Natural killer cell (primary cell): ENCODE measurements around the gene TMEM41B. TPM values are rescaled to one million over a fixed set of nuclear protein-coding genes. Genes with fewer than 3 reads are reported as not detected.
"Not testable (repeated sequence)": the region's sequence is repeated elsewhere in the genome, so short reads cannot be mapped to it uniquely, and the experiment has no call there.

Experiments used
- ATAC-seq, 3 donors: fragments of 150-1000 bp in 2 of 3; fragments of 200-7000 bp in 1 of 3; cut with Tn5 transposase; 1 replicate in 1 of 3; 2 replicates in 2 of 3; pipeline ENCODE4 v1.10.0; 2021; ENCODE audit warnings: mild to moderate bottlenecking in 2 of 3, moderate library complexity in 2 of 3
- DNase-seq, 2 donors: peaks; one replicate each; pipeline versions ENCODE4 v3.0.0 to v3.0.0-alpha.2; 2013 to 2021; ENCODE audit warnings: mixed read lengths in 1 of 2
- H3K27ac ChIP-seq: one replicate; pipeline ENCODE4 v1.5.1; 2013; ENCODE audit warnings: mild to moderate bottlenecking, low read length
- H3K27me3 ChIP-seq: one replicate; pipeline ENCODE4 v1.6.1; 2013; ENCODE audit warnings: low read length; ENCODE audit not compliant: control insufficient read depth, insufficient read depth
- H3K36me3 ChIP-seq: one replicate; pipeline ENCODE4 v1.6.1; 2013; ENCODE audit warnings: low read length; ENCODE audit not compliant: control insufficient read depth, insufficient read depth
- H3K4me1 ChIP-seq: one replicate; pipeline ENCODE4 v1.6.1; 2013; ENCODE audit warnings: low read length; ENCODE audit not compliant: control insufficient read depth, insufficient read depth
- H3K4me3 ChIP-seq: one replicate; pipeline ENCODE4 v1.5.1; 2013; ENCODE audit warnings: low read length
- H3K9me3 ChIP-seq: one replicate; pipeline ENCODE4 v1.6.1; 2013; ENCODE audit warnings: low read length; ENCODE audit not compliant: control insufficient read depth, insufficient read depth
- H3K27ac Mint-ChIP-seq, 2 donors: one replicate each; pipeline ENCODE4 v1.8.0; 2022; ENCODE audit warnings: mild to moderate bottlenecking in 2 of 2, mixed read lengths in 2 of 2, moderate library complexity in 1 of 2
- H3K27me3 Mint-ChIP-seq, 2 donors: one replicate each; pipeline ENCODE4 v1.8.0; 2022; ENCODE audit warnings: low read depth in 2 of 2, mixed read lengths in 2 of 2
- H3K36me3 Mint-ChIP-seq: one replicate; pipeline ENCODE4 v1.8.0; 2022; ENCODE audit warnings: mixed read lengths
- H3K4me1 Mint-ChIP-seq, 2 donors: one replicate each; pipeline ENCODE4 v1.8.0; 2022; ENCODE audit warnings: mixed read lengths in 2 of 2
- H3K4me3 Mint-ChIP-seq: one replicate; pipeline ENCODE4 v1.8.0; 2022; ENCODE audit warnings: mild to moderate bottlenecking, moderate library complexity, mixed read lengths
- H3K9me3 Mint-ChIP-seq, 2 donors: one replicate each; pipeline ENCODE4 v1.8.0; 2022; ENCODE audit warnings: mixed read lengths in 2 of 2
- WGBS: methylation state at CpG from one replicate; pipeline ENCODE4 v1.1.7; 2013; ENCODE audit warnings: missing lambda C conversion rate; ENCODE audit not compliant: insufficient coverage; 5-methylcytosine and 5-hydroxymethylcytosine counted together
- intact Hi-C: fragments of 100-400 bp; cut with micrococcal nuclease; formaldehyde crosslinking; loops from one replicate; pipeline ENCODE4 v1.14.2; 2022
- total RNA-seq, 4 donors: library from RNA; stranded (reverse); fragments of 120-200 nt in 1 of 4; gene quantifications; one replicate each; pipeline versions ENCODE4 v1.2.3 to v1.2.4, GENCODE V29; 2013 to 2022
- TF ChIP-seq, protein P1 (sequence below): fragments of 200-600 bp; IDR thresholded peaks from one replicate; pipeline ENCODE4 v1.8.0; 2022; ENCODE audit warnings: antibody characterized with exemption

TMEM41B gene
- 10 to 100 TPM; 28.1 to 37.0 (median 34.0) TPM for total RNA-seq
- total RNA-seq (2013) = 35.0 TPM

DNA sequence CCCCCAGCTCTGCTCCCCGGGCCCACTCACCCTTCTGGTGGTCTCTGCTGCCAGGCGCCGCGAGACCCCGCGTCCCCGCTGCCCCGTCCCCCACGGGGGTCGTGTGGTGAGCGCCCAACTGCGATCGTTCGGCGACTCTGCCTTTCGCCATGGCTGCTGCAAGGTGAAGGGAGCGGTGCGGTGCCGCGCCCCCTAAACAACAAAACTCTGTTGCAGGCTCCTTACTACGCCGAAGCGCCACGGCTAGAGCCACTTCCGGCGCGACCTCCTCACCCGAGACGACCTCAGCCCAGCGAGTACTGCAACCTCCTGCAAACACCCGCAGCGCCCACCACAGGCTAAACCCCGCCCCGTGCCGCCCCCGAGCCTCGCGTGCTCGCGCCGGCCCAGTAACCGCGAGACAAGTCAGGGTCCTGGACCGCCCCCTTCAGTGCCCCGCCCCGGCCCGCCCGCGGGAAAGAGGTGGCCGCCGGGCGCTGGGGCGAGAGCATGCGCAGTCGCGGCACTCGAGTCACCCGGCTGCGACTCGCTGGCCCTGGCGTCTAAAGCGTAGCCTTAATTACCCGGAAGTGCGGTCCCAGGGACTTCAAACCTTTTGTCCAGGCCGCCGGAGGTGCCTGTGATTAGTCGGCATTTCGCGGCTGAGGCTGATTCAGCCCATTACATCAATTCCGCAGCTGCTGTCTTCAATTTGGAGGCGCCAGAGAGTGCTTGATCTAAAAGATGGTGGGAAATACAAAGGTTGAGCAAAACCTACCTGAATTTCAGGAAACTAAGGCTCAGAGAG lies at the start of gene TMEM41B:
TMEM41B (minus strand) TSS at position 303 of the 787 bp plus-strand sequence; CDS start at position 151, 152 bp downstream.
- Mint-ChIP-seq H3K9me3 (no peaks in the 10 kb centered on the region), H3K27me3 (peaks cover 14 to 19% of the 10 kb centered on the region in 2 donors), H3K4me3 (peak within 1 kb of the TSS; percentile 99), H3K36me3 (no peaks in the 10 kb centered on the region), H3K4me1 (peaks cover 35% of the 10 kb centered on the region in 2 donors), H3K27ac (peak within 1 kb of the TSS; percentile 94 to 100)
- H3K4me1 ChIP-seq = peaks cover 17% of the 10 kb centered on the region
- under 1% methylated on average over 71 of the region's 71 CpGs for WGBS
- H3K4me3 ChIP-seq = peak within 1 kb of the TSS; percentile 97
- no peaks in the 10 kb centered on the region for H3K9me3 ChIP-seq
- H3K27me3 ChIP-seq = no peaks in the 10 kb centered on the region
- H3K27ac ChIP-seq = peak within 1 kb of the TSS; percentile 94
- DNase-seq (peak; percentile 98 to 99), ATAC-seq (peak; percentile 90 to 99 (median 95))
- intact Hi-C loops = loop anchor here (1.0 to 2.0 kb wide), 5 partner anchors 34 to 146 kb away; partner anchors contain the start of gene IPO7
- TF ChIP-seq, protein P1, sequence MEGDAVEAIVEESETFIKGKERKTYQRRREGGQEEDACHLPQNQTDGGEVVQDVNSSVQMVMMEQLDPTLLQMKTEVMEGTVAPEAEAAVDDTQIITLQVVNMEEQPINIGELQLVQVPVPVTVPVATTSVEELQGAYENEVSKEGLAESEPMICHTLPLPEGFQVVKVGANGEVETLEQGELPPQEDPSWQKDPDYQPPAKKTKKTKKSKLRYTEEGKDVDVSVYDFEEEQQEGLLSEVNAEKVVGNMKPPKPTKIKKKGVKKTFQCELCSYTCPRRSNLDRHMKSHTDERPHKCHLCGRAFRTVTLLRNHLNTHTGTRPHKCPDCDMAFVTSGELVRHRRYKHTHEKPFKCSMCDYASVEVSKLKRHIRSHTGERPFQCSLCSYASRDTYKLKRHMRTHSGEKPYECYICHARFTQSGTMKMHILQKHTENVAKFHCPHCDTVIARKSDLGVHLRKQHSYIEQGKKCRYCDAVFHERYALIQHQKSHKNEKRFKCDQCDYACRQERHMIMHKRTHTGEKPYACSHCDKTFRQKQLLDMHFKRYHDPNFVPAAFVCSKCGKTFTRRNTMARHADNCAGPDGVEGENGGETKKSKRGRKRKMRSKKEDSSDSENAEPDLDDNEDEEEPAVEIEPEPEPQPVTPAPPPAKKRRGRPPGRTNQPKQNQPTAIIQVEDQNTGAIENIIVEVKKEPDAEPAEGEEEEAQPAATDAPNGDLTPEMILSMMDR = no peak
- no peaks in the 10 kb centered on the region for H3K36me3 ChIP-seq

DNA sequence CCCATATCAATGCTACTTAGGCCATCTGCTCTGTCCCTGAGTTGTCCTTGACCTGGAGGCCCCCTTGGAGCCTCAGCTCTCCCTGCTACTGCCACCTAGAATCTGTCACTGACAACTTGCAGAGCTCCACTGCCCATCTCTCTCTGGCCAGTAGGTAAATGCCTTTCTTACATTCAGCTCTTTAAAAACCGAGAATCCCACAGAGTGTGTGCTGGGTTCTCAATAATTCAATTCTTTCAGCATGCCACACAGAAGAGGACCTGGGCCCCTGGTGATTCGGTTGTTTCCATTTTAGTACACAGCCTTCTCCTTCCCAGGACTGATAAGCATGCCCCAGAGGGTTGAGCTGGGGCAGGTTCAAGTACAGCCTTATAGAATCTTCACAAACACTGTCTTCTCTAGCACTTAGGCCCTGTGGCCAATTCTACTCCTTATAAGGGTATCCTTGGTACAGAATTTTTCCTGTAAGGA lies 48.0 kb upstream of the TMEM41B start:
- DNase-seq (no peak), ATAC-seq (no peak)
- Histone ChIP-seq H3K27ac (peak overlapping the region; percentile 18), H3K36me3 (no peaks in the 10 kb centered on the region), H3K4me3 (no peak overlapping the region), H3K27me3 (no peaks in the 10 kb centered on the region), H3K9me3 (no peaks in the 10 kb centered on the region), H3K4me1 (peaks cover 13% of the 10 kb centered on the region)
- peak overlapping the region; percentile 90 to 94 for H3K27ac Mint-ChIP-seq
- H3K9me3 Mint-ChIP-seq = no peaks in the 10 kb centered on the region
- TF ChIP-seq, protein P1 = no peak
- peaks cover 4 to 9% of the 10 kb centered on the region in 2 donors for H3K4me1 Mint-ChIP-seq
- H3K27me3 Mint-ChIP-seq = no peaks in the 10 kb centered on the region
- H3K36me3 Mint-ChIP-seq = no peaks in the 10 kb centered on the region
- H3K4me3 Mint-ChIP-seq = peak overlapping the region; percentile 81
- WGBS = 87% methylated on average over 2 of the region's 2 CpGs
- intact Hi-C loops = no loop called here

DNA sequence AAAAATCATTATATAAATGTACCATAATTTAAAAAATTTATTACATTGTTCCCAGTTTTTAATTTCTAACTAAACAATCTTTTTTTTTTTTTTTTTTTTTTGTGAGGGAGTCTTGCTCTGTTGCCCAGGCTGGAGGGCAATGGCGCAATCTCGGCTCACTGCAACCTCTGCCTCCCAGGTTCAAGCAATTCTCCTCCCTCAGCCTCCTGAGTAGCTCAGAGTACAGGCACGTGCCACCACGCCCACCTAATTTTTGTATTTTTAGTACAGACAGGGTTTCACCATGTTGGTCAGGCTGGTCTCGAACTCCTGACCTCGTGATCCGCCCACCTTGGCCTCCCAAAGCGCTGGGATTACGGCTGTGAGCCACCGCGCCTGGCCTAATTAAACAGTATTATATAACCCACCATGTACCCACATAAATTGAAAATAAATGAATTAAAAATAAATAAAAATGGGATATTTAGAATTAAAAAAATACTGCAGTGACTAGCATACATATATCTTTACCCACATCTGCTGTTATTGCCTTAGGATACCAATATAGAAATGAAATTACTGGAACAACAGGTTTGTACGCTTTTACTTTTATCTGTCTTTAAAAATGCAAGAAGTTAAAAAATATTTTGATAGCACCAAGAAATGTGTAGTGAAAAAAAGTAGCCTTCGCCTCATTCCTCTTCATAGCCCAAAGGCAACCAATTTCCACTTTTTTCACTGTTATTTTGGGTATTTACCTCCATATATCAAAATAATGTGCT lies 46.6 kb upstream of the TMEM41B start:
- intact Hi-C loops, H3K27me3 ChIP-seq, H3K27ac ChIP-seq, H3K36me3 ChIP-seq, H3K4me1 Mint-ChIP-seq, H3K36me3 Mint-ChIP-seq, H3K4me3 ChIP-seq, ATAC-seq, H3K27me3 Mint-ChIP-seq, H3K9me3 ChIP-seq, H3K4me3 Mint-ChIP-seq, H3K9me3 Mint-ChIP-seq, DNase-seq: not testable (repeated sequence)
- 82% methylated on average over 8 of the region's 13 CpGs for WGBS
- H3K27ac Mint-ChIP-seq = peak overlapping the region in 1 of 2 donors; percentile 37
- peaks cover 13% of the 10 kb centered on the region for H3K4me1 ChIP-seq

- H3K4me1 ChIP-seq = no peaks in the 10 kb centered on the region
- ATAC-seq = no peak
- no peaks in the 10 kb centered on the region for H3K36me3 ChIP-seq
- Mint-ChIP-seq H3K36me3 (no peaks in the 10 kb centered on the region), H3K9me3 (no peaks in the 10 kb centered on the region), H3K27ac (peak overlapping the region in 1 of 2 donors; percentile 2), H3K4me3 (no peak overlapping the region), H3K4me1 (peaks cover 0 to 4% of the 10 kb centered on the region in 2 donors), H3K27me3 (no peaks in the 10 kb centered on the region)
- H3K9me3 ChIP-seq = no peaks in the 10 kb centered on the region
- no peak overlapping the region for H3K4me3 ChIP-seq
- 93% methylated on average over 4 of the region's 4 CpGs for WGBS
- TF ChIP-seq, protein P1 = no peak
- H3K27me3 ChIP-seq = no peaks in the 10 kb centered on the region
- intact Hi-C loops = no loop called here
- H3K27ac ChIP-seq = no peak overlapping the region
- no peak for DNase-seq
Observed at GRCh38 chr11:9357041-9357440, 42.6 kb upstream of the TMEM41B start.
